HepG2 (cell line): ENCODE results near the gene SLC38A9.

Experiments used
- CHD2 ChIP-seq: IDR thresholded peaks from 2 replicates; pipeline ENCODE4 v1.6.1; 2011; ENCODE audit warnings: low read depth, low read length, improper control_type of control experiment
- CREB1 ChIP-seq, 2 experiments: fragments of 450-650 bp in 1 of 2; IDR thresholded peaks; 2 replicates each; pipeline ENCODE4 v1.6.1; 2016 to 2017; ENCODE audit warnings: control low read depth in 1 of 2, mild to moderate bottlenecking in 1 of 2, missing compliant biosample characterization in 1 of 2, missing genetic modification characterization in 1 of 2
- MIER3 ChIP-seq: IDR thresholded peaks from 2 replicates; pipeline ENCODE4 v1.6.1; 2016; ENCODE audit warnings: missing compliant biosample characterization, borderline replicate concordance
- MZF1 ChIP-seq: sonication (generic); formaldehyde crosslinking; IDR thresholded peaks from 2 replicates; pipeline ENCODE4 v1.8.1; 2023; ENCODE audit warnings: mild to moderate bottlenecking, missing genetic modification reagents, borderline replicate concordance

DNA sequence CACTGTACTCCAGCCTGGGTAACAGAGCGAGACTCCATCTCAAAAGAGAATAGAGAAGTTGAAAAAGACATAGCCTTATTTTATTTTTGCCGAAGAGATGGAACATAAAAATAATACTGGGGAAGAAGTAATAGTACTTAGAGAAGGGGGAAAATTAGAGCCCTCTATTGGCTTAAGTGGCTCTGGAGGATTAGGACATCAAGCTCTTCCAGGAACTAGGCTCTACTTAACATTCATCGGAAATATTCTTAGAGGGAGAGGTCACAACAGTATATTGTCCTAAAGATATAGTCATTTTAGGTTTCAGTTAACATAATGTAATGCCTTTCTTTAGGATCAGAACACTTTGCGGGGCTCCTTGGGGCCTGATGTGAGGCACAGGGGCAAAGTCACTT lies 91.4 kb downstream of the SLC38A9 start:
- TF ChIP-seq MZF1 (no peak), MIER3 (CRISPR knock-in tag) (no peak), CREB1 (IDR thresholded peaks at IDR 0.05) (no peak), CREB1 (CRISPR knock-in tag; IDR thresholded peaks at IDR 0.05) (no peak), CHD2 (no peak)
